Fibroblast of skin of left quadriceps (primary cell): Measurements from ENCODE around the gene VEGFA.

Experiments used
- DNase-seq, 2 experiments: peaks; one replicate each; pipeline ENCODE4 v3.0.0-alpha.2; 2013; ENCODE audit warnings: low read depth in 2 of 2

Gene VEGFA

GRCh38 chr6:43769526-43770371 is at the start of gene VEGFA:
Gene VEGFA, plus strand, starts transcription at chr6:43770211.
- DNase-seq, result peak; percentile 78

GRCh38 chr6:43720999-43721398 is 49.0 kb upstream of the VEGFA start:
- DNase-seq, result no peak

- DNase-seq, result no peak
Observed at GRCh38 chr6:43722920-43723545, 47.0 kb upstream of the VEGFA start.

- no peak for DNase-seq
Observed at GRCh38 chr6:43723737-43724295, 46.2 kb upstream of the VEGFA start.

GRCh38 chr6:43724354-43724753 is 45.7 kb upstream of the VEGFA start:
- DNase-seq, result no peak

- peak; percentile 92 for DNase-seq
Observed at GRCh38 chr6:43724914-43725642, 44.9 kb upstream of the VEGFA start.

- no peak for DNase-seq
Observed at GRCh38 chr6:43725643-43726580, 44.1 kb upstream of the VEGFA start.

GRCh38 chr6:43727634-43728033 is 42.4 kb upstream of the VEGFA start:
- no peak for DNase-seq

GRCh38 chr6:43728586-43728985 is 41.4 kb upstream of the VEGFA start:
- no peak for DNase-seq

GRCh38 chr6:43729537-43729936 is 40.5 kb upstream of the VEGFA start:
- no peak for DNase-seq

GRCh38 chr6:43730634-43731033 is 39.4 kb upstream of the VEGFA start:
- DNase-seq, result no peak

GRCh38 chr6:43733471-43734293 is 36.3 kb upstream of the VEGFA start:
- no peak for DNase-seq

GRCh38 chr6:43734294-43734665 is 35.7 kb upstream of the VEGFA start:
- DNase-seq, result no peak

- no peak for DNase-seq
Observed at GRCh38 chr6:43735642-43736199, 34.3 kb upstream of the VEGFA start.

- no peak for DNase-seq
Observed at GRCh38 chr6:43736211-43736786, 33.7 kb upstream of the VEGFA start.

- DNase-seq, result no peak
Observed at GRCh38 chr6:43736844-43737243, 33.2 kb upstream of the VEGFA start.

- DNase-seq, result peak; percentile 18 to 25
Observed at GRCh38 chr6:43737272-43738081, 32.5 kb upstream of the VEGFA start.

GRCh38 chr6:43738267-43738676 is 31.7 kb upstream of the VEGFA start:
- DNase-seq, result no peak
